H9 (cell line): Measurements from ENCODE around the gene PRSS56. TPM values are rescaled to one million over a fixed set of nuclear protein-coding genes. Genes with fewer than 3 reads are reported as not detected.

Experiments
- DNase-seq: peaks from one replicate; pipeline ENCODE4 v3.0.0-alpha.2; 2017
- H2AFZ ChIP-seq: one replicate; pipeline ENCODE4 v1.6.1; 2013; ENCODE audit warnings: mild to moderate bottlenecking, low read length, control low read depth, moderate library complexity
- H2AK5ac ChIP-seq: 2 replicates; pipeline ENCODE4 v1.6.1; 2013; ENCODE audit warnings: low read length, control low read depth, mixed read lengths; ENCODE audit not compliant: insufficient read length
- H2BK120ac ChIP-seq: one replicate; pipeline ENCODE4 v1.6.1; 2013; ENCODE audit warnings: low read depth, mild to moderate bottlenecking, low read length, control low read depth, inconsistent platforms; ENCODE audit not compliant: poor library complexity, severe bottlenecking
- H2BK12ac ChIP-seq: 2 replicates; pipeline ENCODE4 v1.6.1; 2013; ENCODE audit warnings: low read length, control low read depth, mixed read lengths, low read depth; ENCODE audit not compliant: insufficient read length
- H2BK15ac ChIP-seq: 2 replicates; pipeline ENCODE4 v1.6.1; 2013; ENCODE audit warnings: low read depth, low read length, control low read depth
- H2BK20ac ChIP-seq: one replicate; pipeline ENCODE4 v1.6.1; 2013; ENCODE audit warnings: low read depth, mild to moderate bottlenecking, low read length, control low read depth, inconsistent platforms; ENCODE audit not compliant: poor library complexity, severe bottlenecking
- H2BK5ac ChIP-seq: 2 replicates; pipeline ENCODE4 v1.6.1; 2013; ENCODE audit warnings: low read length, control low read depth, mixed read lengths; ENCODE audit not compliant: insufficient read length
- H3K14ac ChIP-seq: 2 replicates; pipeline ENCODE4 v1.6.1; 2013; ENCODE audit warnings: low read length, control low read depth; ENCODE audit not compliant: insufficient read depth
- H3K18ac ChIP-seq: 2 replicates; pipeline ENCODE4 v1.6.1; 2013; ENCODE audit warnings: low read depth, mild to moderate bottlenecking, mixed read lengths, low read length, control low read depth; ENCODE audit not compliant: insufficient read length
- H3K23ac ChIP-seq: 2 replicates; pipeline ENCODE4 v1.6.1; 2013; ENCODE audit warnings: low read length, control low read depth, mixed read lengths, low read depth; ENCODE audit not compliant: insufficient read length
- H3K23me2 ChIP-seq: 2 replicates; pipeline ENCODE4 v1.6.1; 2013; ENCODE audit warnings: low read depth, mild to moderate bottlenecking, mixed read lengths, low read length, control low read depth; ENCODE audit not compliant: insufficient read length, poor library complexity, severe bottlenecking
- H3K27ac ChIP-seq: 2 replicates; pipeline ENCODE4 v1.5.1; 2013; ENCODE audit warnings: low read length, control low read depth, mixed read lengths, low read depth; ENCODE audit not compliant: insufficient read length
- H3K27me3 ChIP-seq: 2 replicates; pipeline ENCODE4 v1.6.1; 2013; ENCODE audit warnings: low read length, control low read depth, inconsistent platforms; ENCODE audit not compliant: insufficient read depth
- H3K4ac ChIP-seq: 2 replicates; pipeline ENCODE4 v1.6.1; 2013; ENCODE audit warnings: low read depth, mild to moderate bottlenecking, control low read depth, inconsistent platforms, low read length, moderate library complexity
- H3K4me1 ChIP-seq: 2 replicates; pipeline ENCODE4 v1.6.1; 2013; ENCODE audit warnings: low read length, control low read depth, inconsistent platforms; ENCODE audit not compliant: insufficient read depth
- H3K4me2 ChIP-seq: 2 replicates; pipeline ENCODE4 v1.6.1; 2013; ENCODE audit warnings: low read length, control low read depth, mixed read lengths; ENCODE audit not compliant: insufficient read length, insufficient read depth
- H3K56ac ChIP-seq: 2 replicates; pipeline ENCODE4 v1.6.1; 2013; ENCODE audit warnings: low read depth, mild to moderate bottlenecking, mixed read lengths, low read length, control low read depth; ENCODE audit not compliant: insufficient read length
- H3K79me1 ChIP-seq: 2 replicates; pipeline ENCODE4 v1.6.1; 2013; ENCODE audit warnings: low read depth, mild to moderate bottlenecking, moderate library complexity, low read length, control low read depth, inconsistent platforms; ENCODE audit not compliant: insufficient read depth, poor library complexity, severe bottlenecking
- H3K79me2 ChIP-seq: 2 replicates; pipeline ENCODE4 v1.6.1; 2013; ENCODE audit warnings: low read length, control low read depth, inconsistent platforms; ENCODE audit not compliant: insufficient read depth
- H3K9ac ChIP-seq: 2 replicates; pipeline ENCODE4 v1.6.1; 2013; ENCODE audit warnings: low read length, control low read depth, mixed read lengths; ENCODE audit not compliant: insufficient read length; ENCODE audit errors: extremely low read depth
- H3K9me3 ChIP-seq: one replicate; pipeline ENCODE4 v1.6.1; 2013; ENCODE audit warnings: low read depth, low read length, inconsistent platforms; ENCODE audit not compliant: control insufficient read depth
- H3T11ph ChIP-seq: one replicate; pipeline ENCODE4 v1.6.1; 2013; ENCODE audit warnings: mild to moderate bottlenecking, low read length, control low read depth, inconsistent platforms
- H4K20me1 ChIP-seq: one replicate; pipeline ENCODE4 v1.6.1; 2013; ENCODE audit not compliant: control insufficient read depth, insufficient read length, insufficient read depth
- H4K5ac ChIP-seq: 2 replicates; pipeline ENCODE4 v1.6.1; 2013; ENCODE audit warnings: low read depth, mild to moderate bottlenecking, mixed read lengths, low read length, control low read depth; ENCODE audit not compliant: insufficient read length
- H4K8ac ChIP-seq: replicated peaks from 2 replicates; pipeline ENCODE4 v1.6.1; 2013; ENCODE audit warnings: low read length, control low read depth, mixed read lengths, low read depth; ENCODE audit not compliant: insufficient read length
- H4K91ac ChIP-seq: 2 replicates; pipeline ENCODE4 v1.6.1; 2013; ENCODE audit warnings: low read depth, mild to moderate bottlenecking, moderate library complexity, mixed read lengths, low read length, control low read depth; ENCODE audit not compliant: insufficient read length
- H3K27ac Mint-ChIP-seq, 3 experiments: 2 replicates in 2 of 3; 3 replicates in 1 of 3; pipeline ENCODE4 v1.8.0; 2020 to 2021; ENCODE audit warnings: mixed read lengths in 3 of 3, mild to moderate bottlenecking in 1 of 3, moderate library complexity in 1 of 3
- H3K27me3 Mint-ChIP-seq: 2 replicates; pipeline ENCODE4 v1.8.0; 2021; ENCODE audit warnings: low read depth, mild to moderate bottlenecking, moderate library complexity, mixed read lengths
- H3K36me3 Mint-ChIP-seq, 3 experiments: 2 replicates in 2 of 3; 3 replicates in 1 of 3; pipeline ENCODE4 v1.8.0; 2020 to 2021; ENCODE audit warnings: low read depth in 3 of 3, mixed read lengths in 3 of 3; ENCODE audit not compliant: insufficient read depth in 1 of 3
- H3K4me1 Mint-ChIP-seq, 2 experiments: 2 replicates each; pipeline ENCODE4 v1.8.0; 2020; ENCODE audit warnings: mixed read lengths in 2 of 2
- H3K4me3 Mint-ChIP-seq, 2 experiments: 2 replicates in 1 of 2; 3 replicates in 1 of 2; pipeline ENCODE4 v1.8.0; 2020 to 2021; ENCODE audit warnings: mild to moderate bottlenecking in 2 of 2, mixed read lengths in 2 of 2, moderate library complexity in 1 of 2
- H3K9me3 Mint-ChIP-seq, 2 experiments: 2 replicates in 1 of 2; 3 replicates in 1 of 2; pipeline ENCODE4 v1.8.0; 2020; ENCODE audit warnings: mild to moderate bottlenecking in 2 of 2, mixed read lengths in 2 of 2, moderate library complexity in 1 of 2
- WGBS: extraction: QIAGEN DNeasy Blood & Tissue Kit; methylation state at CpG from one replicate; pipeline ENCODE4 v1.1.7; 2013; ENCODE audit warnings: missing lambda C conversion rate, low lambda C conversion rate, mixed read lengths; ENCODE audit not compliant: insufficient read length; ENCODE audit errors: extremely low coverage; 5-methylcytosine and 5-hydroxymethylcytosine counted together
- total RNA-seq: library from RNA; stranded (reverse); gene quantifications from 2 replicates; pipeline ENCODE4 v1.2.1, GENCODE V29; 2021
- TF ChIP-seq, protein P1 (sequence below): fragments of 200-600 bp; sonication (generic); conservative IDR thresholded peaks from 3 replicates; pipeline ENCODE4 v1.8.0; 2021; ENCODE audit warnings: antibody characterized with exemption, mild to moderate bottlenecking

Gene PRSS56
- total RNA-seq, 1 experiment from 2014 or later = not detected

DNA sequence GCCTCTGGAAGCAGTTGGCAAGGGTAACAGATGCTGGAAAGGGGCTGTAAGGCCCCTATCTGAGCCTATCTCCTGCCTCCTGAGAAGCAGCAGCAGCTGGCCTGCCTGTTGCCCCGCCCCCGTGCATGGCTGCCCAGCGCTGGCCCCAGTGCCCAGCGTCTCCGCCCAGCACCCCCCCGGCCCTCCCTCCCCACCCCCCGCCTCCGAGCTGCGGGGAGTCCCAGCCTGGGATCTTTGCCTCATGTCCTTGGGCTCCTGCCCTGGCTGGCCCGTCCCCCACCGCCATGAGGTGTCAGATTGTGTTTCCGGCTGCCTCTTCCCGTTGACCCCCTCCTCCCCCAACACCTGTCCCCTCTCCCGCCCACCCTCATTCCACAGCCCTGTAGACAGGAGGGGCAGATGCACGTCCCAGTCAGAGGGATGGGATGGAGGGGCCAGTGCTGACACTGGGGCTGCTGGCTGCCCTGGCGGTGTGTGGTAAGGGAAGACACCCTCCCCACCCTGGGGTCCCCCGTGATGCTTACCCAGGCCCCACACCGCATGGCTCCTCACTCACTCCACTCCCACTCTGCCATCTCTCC, 5.7 kb downstream of the PRSS56 start, which contains the start of gene CHRND:
Gene CHRND, plus strand, starts transcription at position 370 of the 581 bp plus-strand sequence. Its CDS starts 56 bp downstream, at position 426.
- H3K18ac ChIP-seq = no peak within 1 kb of the TSS
- no peak within 1 kb of the TSS for H3K9ac ChIP-seq
- H2BK15ac ChIP-seq = no peak within 1 kb of the TSS
- no peaks in the 10 kb centered on the region for H3K9me3 ChIP-seq
- no peak within 1 kb of the TSS for H2BK5ac ChIP-seq
- H4K8ac ChIP-seq = no peak within 1 kb of the TSS
- no peaks in the 10 kb centered on the region for H3K79me1 ChIP-seq
- Mint-ChIP-seq H3K27ac (no peak within 1 kb of the TSS), H3K36me3 (peaks cover 0 to 1% (median 0%) of the 10 kb centered on the region in 3 experiments; a peak in 1 of 7 replicates), H3K4me3 (no peak within 1 kb of the TSS; a peak in 1 of 5 replicates), H3K9me3 (no peaks in the 10 kb centered on the region), H3K4me1 (peaks cover 9 to 31% of the 10 kb centered on the region in 2 experiments), H3K27me3 (peaks cover 75% of the 10 kb centered on the region)
- WGBS = no CpG with 5 or more reads among the region's 18 CpGs
- H3K4me1 ChIP-seq = no peaks in the 10 kb centered on the region
- H3K4me2 ChIP-seq = no peak within 1 kb of the TSS
- H3K4ac ChIP-seq = no peak within 1 kb of the TSS
- H4K5ac ChIP-seq = no peak within 1 kb of the TSS
- no peak within 1 kb of the TSS for H2AK5ac ChIP-seq
- H2AFZ ChIP-seq = no peak within 1 kb of the TSS
- no peaks in the 10 kb centered on the region for H4K20me1 ChIP-seq
- no peak within 1 kb of the TSS for H2BK12ac ChIP-seq
- H3K14ac ChIP-seq = no peak within 1 kb of the TSS
- H3K56ac ChIP-seq = no peak within 1 kb of the TSS
- TF ChIP-seq, protein P1, sequence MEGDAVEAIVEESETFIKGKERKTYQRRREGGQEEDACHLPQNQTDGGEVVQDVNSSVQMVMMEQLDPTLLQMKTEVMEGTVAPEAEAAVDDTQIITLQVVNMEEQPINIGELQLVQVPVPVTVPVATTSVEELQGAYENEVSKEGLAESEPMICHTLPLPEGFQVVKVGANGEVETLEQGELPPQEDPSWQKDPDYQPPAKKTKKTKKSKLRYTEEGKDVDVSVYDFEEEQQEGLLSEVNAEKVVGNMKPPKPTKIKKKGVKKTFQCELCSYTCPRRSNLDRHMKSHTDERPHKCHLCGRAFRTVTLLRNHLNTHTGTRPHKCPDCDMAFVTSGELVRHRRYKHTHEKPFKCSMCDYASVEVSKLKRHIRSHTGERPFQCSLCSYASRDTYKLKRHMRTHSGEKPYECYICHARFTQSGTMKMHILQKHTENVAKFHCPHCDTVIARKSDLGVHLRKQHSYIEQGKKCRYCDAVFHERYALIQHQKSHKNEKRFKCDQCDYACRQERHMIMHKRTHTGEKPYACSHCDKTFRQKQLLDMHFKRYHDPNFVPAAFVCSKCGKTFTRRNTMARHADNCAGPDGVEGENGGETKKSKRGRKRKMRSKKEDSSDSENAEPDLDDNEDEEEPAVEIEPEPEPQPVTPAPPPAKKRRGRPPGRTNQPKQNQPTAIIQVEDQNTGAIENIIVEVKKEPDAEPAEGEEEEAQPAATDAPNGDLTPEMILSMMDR = no peak
- H3T11ph ChIP-seq = no peak within 1 kb of the TSS
- H2BK120ac ChIP-seq = no peak within 1 kb of the TSS
- no peak for DNase-seq
- peaks cover 14% of the 10 kb centered on the region for H3K23me2 ChIP-seq
- no peak within 1 kb of the TSS for H4K91ac ChIP-seq
- no peak within 1 kb of the TSS for H3K27ac ChIP-seq
- H3K79me2 ChIP-seq = no peaks in the 10 kb centered on the region
- H2BK20ac ChIP-seq = no peak within 1 kb of the TSS
- H3K27me3 ChIP-seq = peaks cover 15% of the 10 kb centered on the region
- H3K23ac ChIP-seq = no peak within 1 kb of the TSS
